SK-N-DZ (cell line): ENCODE results near the gene ZNF41. TPM values are rescaled to one million over a fixed set of nuclear protein-coding genes. Genes with fewer than 3 reads are reported as not detected.
"Not testable (repeated sequence)": the region's sequence is repeated elsewhere in the genome, so short reads cannot be mapped to it uniquely, and the experiment has no call there.

ENCODE experiments used
- DNase-seq: peaks from one replicate; pipeline ENCODE4 v3.0.0-alpha.2; 2015; ENCODE audit warnings: low spot score
- polyA plus RNA-seq, 2 experiments: library from polyadenylated mRNA; depleted of rRNA; stranded (reverse); fragments of >200 nt; gene quantifications; 2 replicates each; pipeline ENCODE4 v1.2.3, GENCODE V29; 2014

ZNF41 gene
- polyA plus RNA-seq (2014; cell fraction: cytosol; rRNA removed): 4.5 and 4.9 TPM in 2 replicates
- polyA plus RNA-seq (2014; cell fraction: nucleus; rRNA removed): 7.2 and 7.8 TPM in 2 replicates

DNA sequence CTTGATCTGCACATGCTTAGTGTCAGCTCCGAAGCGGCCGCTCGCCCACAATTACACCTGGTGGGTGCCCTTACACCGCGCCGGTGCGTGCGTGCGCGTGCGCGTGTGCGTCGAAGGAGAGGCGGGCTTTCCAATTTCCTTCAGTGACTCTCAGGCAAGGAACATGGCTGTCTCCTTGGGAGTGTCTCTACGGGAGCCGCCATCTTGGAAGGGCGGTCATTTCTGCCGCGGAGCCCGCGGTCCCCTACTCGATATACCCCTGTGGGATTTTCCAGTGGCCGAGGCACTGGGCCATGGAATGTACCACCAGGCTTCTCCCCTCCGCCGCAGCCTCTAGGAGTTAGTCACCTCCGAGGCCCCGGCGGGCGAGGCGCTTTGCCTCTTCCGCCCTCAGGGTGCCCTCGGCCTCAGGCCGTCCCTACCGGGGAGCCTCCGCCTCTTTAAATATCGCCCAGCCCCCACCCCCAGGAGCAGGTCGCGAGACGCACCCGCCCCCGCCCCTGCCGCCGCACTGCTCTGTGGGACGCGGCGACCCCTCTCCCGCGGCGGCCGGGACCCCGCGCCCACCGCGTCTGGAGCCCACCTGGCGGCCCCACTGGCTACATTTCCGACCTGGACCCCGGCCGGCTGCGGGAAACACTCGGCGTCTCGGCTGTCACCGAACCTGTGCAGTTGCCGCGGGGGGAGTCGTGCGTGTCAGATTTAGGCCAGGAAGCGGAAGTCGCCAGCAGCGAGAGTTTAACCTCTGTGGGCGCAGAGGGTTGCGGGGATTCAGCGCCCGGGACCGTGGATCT, at the start of gene ZNF41:
TSS of gene ZNF41 (minus strand) at position 711 of the 794 bp plus-strand sequence. CDS start 15,741 bp downstream, outside the sequence.
- DNase-seq: peak; percentile 90

DNA sequence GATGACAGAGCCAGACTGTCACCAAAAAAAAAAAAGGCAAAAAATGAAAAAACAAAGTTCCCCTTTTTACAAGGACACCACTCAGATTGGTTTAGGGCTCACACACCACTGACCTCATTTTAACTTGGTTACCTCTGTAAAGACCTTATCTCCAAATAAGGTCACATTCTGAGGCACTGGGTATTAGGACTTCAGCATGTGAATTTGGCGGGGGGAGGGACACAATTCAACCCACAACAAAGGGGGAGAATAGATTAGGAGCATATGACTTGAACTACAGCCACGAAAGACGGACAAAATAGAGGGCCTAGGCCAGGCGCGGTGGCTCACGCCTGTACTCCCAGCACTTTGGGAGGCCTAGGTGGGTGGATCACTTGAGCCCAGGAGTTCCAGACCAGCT, 47.0 kb upstream of the ZNF41 start:
- DNase-seq: no peak

DNA sequence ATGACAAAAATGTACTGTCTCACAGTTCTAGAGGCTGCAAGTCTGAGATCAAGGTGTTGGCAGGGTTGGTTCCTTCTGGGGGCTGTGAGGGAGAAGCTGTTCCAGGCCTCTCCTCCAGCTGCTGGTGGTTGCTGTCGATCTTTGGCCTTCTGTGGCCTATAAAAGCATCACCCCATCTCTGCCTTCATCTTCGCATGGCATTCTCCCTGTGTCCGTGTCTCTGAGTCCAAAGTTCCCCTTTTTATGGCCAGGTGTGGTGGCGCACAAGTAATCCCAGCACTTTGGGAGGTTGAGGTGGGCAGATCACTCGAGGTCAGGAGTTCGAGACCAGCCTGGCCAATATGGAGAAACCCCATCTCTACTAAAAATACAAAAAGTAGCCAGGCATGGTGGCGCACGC, 46.5 kb upstream of the ZNF41 start:
- no peak for DNase-seq

DNA sequence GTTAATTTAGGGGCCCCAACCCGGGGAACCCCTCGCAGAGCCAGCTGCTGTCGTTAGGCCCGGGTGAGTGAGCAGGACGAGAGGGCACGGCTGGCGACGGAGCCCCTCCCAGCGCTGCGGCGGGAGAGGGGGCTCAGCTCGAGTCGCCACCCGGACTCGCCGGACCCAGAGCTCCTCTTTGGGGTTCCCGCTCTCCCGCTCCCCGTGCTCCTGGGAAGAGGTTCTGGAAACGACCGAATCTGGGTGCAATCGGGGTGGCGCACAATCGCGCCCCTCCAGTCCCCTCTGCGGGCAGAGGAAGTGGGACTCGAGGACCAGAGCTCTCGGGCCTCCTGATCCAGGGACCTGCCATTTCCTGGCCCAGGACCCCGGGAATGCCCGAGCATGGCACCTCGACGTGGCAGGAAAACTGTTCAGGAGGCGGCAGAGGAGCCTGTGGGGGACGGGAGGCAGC, 40.7 kb upstream of the ZNF41 start:
- DNase-seq: no peak

DNA sequence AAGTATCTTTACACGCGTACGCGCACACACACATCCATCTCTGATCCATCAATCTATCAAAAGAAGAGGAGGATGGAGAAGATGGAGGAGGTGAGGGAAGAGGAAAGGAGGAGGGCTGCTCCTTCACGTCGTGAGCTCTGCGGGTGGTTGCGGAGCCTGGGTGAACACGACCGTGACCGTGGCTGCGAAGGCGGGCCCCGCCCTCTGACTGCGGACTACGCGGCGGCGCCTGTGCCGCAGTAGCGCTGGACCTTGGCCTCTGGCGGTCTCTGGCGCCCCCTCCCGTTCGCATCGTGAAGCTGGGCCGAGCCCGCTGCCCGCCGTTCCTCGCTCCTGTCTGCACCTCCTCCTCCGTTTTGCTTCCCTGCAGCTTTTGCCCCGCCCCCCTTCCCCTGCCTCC, 40.3 kb upstream of the ZNF41 start:
- peak; percentile 68 for DNase-seq

DNA sequence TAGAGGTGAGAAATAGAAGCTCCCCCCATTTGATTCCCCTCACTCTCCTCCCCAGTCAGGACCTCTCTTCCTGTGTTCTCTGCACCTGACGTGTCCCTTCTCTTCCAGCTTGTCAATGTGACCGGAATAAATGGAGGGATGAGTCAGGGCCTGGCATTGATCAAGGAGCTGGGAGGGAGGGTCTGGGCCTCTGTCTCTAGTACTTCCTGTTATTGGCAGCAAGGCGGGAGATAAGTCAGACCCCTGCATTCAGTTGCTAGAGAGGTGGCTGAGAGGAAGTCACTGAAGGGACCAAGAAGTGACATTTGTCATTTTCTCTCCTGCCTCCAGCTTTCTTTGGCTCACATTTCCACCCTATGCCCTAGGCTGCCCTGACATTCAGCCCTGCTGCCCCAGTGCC, 35.1 kb upstream of the ZNF41 start:
- DNase-seq: peak; percentile 16

DNA sequence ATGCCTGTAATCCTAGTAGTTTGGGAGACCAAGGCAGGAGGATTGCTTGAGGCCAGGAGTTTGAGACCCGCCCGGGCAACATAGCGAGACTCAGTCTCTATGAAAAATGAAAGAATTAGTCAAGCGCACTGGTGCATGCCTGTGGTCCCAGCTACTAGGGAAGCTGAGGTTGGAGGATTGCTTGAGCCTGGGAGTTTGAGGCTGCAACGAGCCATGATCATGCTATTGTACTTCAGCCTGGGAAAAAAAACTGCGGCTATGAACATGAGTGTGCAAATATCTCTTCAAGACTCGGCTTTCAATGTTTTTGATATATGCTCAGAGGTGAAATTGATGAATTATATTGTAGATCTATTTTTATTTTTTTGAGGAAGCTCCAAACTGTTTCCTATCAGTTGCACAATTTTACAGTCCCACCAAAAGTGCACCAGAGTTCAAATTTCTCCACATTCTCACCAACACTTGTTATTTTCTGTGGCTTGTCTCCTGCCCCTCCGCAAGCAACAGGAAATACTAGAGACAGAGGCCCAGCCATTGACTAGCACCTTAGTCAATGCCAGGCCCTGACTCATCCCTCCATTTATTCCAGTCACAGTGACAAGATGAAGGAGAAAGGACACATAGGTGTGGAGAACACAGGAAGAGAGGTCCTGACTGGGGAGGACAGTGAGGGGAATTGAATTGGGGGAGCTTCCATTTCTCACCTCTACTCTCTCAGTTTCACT, 33.1 kb upstream of the ZNF41 start:
- DNase-seq: no peak

DNA sequence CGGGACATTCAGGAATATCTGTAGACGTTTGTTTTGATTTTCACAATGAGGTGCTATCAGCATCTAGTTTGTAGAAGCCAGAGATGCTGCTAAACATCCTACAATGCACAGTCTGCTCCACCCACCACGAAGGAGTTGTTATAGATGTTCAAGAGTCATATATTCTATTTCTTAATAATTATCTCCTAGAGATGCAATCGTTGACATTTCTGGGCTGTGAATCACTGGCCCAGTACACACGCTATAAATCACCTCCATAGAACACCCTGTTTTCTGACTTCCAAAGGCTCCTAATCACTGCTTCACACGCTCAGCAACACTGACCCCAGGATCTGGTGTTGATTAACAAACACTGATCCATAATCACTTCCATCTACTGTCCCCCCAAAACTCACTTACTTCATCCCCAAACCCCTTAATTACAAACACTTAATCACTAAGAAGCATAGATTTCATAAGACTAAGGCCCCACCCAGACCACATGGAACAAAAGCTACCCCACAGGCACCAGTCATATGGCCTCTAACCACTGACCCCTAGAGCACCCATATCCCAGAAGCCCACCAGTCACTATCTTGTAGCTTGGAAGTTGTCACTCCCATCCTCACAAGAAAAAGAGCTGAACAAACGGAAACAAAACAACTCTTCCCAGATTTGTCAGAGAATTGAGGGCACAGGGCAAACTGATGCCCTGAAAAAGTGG, 31.7 kb upstream of the ZNF41 start:
- no peak for DNase-seq

DNA sequence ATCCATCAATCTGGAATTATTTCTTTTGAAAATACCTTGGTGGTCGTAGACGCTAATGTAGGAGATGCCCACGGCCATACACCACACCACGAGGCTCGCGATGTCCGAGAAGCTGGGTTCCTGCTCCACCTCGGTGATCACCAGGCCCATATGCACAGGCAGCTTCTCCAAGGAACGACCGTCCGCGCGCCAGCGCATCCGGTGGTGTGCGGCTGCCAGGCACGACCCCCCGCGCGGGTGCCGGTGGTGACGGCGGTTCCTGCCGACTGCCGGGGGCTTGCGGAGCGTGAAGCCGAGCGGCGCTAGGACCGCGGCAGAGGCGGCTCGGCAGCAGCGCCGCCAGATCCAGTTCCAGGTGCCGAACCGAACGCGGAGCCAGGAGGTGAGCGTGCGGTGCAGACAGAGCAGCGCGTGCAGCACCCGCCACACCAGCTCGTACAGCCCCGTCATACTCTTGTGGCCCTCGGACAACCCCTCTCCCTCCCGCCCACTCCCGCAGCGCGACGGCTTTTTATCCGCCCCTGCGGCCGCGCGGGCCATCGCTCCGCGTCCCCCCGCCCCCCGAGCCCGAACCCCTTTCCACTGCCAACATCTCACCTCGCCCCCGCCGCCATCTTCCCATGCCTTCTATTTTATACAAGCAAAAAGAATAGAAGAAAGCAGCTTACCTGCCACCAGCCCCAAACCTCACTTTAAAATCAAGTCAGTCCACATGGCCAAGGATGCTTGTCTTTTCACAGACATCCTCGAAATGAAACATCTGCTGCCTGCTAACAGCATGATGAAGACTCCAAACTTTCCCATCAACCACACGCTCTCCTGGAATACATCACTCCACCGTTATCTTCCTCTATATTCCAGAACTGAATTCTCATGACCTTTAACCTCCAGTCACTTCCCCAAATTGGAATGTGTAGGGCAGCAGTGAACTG, 30.3 kb upstream of the ZNF41 start:
- peak; percentile 10 for DNase-seq

DNA sequence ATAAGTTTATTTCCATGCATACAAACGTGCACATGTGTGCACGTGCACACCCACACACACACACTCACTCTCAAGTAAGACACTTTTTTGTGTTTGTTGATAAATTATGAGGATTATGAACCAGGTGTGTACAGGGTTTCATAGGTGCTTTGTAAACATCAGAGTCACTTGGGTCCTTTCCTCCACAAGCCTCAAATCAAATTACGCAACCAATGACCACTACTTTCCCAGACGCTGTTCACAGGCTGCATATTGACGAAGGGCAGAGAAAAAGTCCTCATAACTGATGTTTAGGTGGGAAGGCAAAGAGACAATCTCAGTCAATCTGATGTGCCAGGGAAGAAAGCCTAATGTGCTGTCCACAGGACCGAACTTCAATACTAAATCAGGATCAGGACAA, 29.4 kb upstream of the ZNF41 start:
- DNase-seq: not testable (repeated sequence)

DNA sequence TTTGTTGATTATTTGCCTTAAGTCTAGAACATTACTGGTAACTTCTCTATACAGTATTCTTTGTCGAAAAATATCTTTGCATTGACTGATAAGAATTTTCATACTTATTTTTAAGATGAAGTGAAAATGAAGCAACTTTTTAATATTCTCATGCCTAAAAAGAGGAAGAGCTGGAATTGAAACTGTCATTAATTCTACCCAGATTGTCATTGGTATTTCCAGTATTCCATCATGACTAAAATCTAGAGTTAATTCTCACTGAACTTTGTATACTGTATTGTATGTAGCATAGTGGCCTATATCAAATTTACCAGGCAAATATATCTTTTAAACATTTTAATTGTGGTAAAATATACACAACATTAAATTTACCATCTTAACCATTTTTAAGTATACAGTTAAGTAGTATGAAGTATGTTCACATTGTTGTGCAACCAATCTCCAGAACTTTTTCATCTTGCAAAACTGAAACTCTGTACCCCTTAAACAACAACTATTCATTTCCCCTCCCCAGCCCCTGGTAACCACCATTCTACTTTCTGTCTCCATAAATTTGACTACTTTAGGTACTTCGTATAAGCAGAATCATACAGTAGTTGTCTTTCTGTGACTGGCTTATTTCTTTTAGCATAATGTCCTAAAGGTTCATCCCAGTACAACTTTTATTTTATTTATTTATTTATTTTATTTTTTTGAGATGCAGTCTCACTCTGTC, 24.3 kb upstream of the ZNF41 start:
- DNase-seq: no peak

DNA sequence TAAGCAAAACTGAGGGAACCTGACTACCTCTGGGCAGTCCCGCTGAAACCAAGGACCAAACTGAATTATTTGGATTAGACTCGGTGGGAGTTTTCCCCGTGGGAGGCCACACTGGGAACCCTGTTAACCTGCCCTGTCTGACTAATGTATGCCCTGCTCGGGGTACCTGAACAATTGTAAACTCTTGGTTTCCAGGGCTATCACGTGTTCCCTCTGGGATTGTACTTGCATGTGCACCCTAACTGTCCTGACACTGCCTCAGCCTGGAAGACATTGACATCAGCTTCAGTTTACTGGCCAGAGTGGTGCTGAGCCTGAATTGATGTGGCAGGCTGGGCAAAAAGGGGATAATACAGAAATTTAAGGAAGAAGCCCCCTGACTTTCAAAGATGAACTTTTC, 20.1 kb upstream of the ZNF41 start:
- DNase-seq: no peak

DNA sequence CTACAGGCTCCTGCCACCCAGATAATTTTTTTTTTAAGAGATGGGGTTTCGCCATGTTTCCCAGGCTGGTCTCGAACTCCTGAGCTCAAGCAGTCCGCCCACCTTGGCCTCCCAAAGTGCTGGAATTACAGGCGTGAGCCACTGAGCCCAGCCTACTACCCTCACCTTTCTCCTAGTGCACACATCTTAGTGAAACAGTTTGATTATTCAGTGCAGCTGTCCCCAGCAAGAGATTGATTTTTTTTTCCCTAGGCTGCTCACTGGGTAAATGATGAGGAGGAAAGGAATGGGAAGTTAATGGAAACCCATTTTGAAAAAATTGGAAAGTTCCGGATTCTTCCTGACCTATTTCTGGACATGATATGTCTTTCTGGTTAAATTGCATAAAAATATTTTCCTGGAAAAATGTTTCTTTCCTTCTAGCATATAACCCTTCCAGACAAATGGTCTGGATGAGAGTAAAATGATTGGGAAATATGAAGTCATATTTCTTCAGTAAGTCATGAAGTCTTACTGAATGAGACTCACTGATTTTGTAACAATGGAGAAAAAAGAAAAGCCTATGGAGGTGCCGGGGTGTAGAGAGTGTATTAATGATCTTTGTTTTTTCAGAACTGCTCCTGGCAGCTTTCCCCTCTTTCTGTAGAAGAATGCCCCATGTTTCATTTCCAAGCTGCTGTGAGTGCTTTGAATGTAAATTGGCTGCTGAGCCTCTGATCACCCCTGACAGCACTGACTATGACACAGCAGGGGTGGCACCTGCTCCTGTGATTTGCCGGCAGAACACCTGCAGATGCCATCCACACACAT, 19.5 kb upstream of the ZNF41 start:
- no peak for DNase-seq

DNA sequence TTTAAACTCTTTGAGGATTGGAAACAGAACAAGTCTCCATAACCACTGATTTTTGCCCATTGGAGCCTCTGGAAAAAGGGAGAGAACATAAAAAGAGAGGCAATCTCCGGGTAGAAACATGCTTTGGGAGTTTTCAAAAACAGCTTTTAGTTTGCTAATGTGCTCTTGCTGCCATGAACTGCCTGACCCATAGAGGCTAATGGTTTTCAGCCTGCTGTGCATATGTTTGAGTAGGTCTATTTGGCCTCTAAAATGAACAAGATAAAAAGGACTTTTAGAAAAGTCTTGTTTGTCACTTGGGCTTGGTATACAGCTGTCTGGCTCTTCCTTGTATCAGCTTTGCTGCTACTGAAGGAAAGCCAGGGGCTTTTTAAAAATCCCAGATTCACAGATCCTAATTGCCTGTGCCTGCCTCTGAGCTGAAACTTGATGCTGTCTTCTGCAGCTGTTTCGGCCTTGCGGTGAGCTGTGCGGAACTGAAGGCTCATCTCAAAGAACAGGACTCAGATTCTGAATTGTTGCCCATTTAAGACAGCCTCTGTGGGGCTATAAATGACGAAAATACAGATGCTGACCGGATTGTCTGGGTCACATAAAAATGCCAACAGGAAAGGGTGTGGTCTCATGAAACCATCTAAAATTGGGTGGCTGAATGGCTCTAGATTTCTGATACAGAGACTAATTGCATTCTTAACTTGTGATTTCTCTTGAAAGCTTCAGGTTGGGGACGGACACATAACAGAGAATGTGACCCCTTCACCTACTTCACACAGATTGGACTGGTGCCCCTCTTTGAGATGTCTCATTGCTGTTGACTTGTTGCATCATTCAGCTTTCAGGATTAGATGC, 18.4 kb upstream of the ZNF41 start:
- DNase-seq: peak; percentile 10

DNA sequence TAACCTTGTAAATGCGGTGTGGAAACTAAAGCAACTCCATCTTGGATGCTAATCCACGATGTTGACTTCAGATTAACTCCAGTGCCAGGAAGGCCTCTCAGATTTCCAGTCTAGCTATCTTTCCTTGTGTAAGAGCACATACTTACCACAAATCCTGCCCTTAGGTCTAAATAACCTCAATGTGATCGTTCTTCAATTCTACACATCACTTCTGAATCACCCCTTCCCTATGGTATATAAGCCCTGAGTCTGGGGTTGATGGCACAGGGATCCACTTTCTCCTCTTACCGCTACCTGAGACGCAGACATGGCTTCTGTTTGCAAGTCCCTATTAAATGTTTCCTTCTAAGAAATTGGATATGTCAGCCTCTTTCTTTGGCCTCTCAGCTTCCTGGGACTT, 17.5 kb upstream of the ZNF41 start:
- DNase-seq: no peak

DNA sequence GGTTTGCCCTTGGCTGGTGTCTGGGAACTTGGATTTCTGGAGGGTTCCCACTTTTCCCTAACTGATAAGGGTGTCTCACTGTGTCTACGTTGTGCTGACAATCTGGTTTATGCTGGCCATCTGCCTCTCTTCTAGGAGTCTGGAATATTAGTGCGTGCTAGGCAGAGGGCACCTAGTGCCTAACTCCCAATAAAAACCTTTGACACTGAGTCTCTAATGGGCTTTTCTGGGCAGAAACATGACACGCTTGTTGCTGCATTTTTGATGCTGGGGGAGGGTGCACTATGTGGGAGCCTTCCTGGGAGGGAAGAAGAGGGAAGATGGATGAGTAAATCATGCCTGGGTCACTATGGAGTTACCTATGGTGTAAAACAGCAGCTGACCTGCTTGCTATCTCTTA, 16.3 kb upstream of the ZNF41 start:
- DNase-seq: no peak

DNA sequence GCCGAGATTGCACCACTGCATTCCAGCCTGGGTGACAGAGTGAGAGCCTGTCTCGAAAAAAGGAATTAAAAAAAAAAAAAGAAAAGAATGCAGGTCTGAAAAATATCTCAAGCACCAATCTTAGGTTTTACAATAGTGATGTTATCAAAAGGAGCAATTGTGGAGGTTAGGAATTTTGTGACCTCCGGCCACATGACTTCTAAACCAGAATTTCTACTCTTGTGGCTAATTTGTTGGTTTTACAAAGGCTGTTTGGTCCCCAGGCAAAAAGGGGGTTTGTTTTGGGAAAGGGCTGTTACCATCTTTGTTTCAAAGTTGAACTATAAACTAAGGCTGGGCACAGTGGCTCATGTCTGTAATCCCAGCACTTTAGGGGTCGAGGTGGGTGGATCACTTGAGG, 15.4 kb upstream of the ZNF41 start:
- DNase-seq: no peak

DNA sequence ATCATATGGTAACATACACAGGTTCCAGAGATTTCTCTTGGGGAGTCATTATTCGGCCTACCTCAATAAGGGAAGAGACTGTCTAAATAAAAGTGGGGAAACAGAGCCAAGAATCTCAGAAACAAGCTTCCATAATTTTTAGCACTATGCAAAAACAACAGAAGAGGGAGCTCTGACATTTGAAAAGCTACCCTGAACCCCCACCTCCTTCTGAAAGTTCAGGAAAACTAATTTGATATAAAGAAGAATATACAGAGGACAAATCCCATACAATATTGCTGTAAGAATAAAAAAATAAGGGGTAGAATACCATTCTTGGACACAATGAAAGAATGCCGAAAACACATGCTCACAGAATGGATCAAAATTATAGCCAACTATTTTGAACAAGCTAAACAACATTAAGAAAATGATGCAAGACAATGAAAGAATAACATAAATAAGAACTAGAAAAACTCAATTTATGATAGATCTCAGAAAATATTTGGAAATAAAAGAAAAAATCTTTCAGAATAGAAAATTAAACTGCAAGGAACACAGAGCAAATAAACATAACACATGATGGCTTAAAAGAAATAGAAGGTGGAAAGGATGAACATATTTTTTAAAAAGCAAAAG, 14.4 kb upstream of the ZNF41 start:
- DNase-seq: no peak
